Brain microvascular endothelial cell (primary cell): ENCODE measurements around the gene UAP1.

Source experiments
- DNase-seq: peaks from one replicate; pipeline ENCODE4 v3.0.0-alpha.2; 2020
- H3K27ac ChIP-seq: fragments of 250-450 bp; sonication (Bioruptor Pico); 2 replicates; pipeline ENCODE4 v1.5.1; 2020; ENCODE audit warnings: mild to moderate bottlenecking, moderate library complexity
- H3K27me3 ChIP-seq: fragments of 250-450 bp; sonication (Bioruptor Pico); replicated peaks from 2 replicates; pipeline ENCODE4 v1.5.1; 2020; ENCODE audit warnings: mild to moderate bottlenecking
- H3K36me3 ChIP-seq: fragments of 250-450 bp; sonication (Bioruptor Pico); replicated peaks from 2 replicates; pipeline ENCODE4 v1.5.1; 2020; ENCODE audit warnings: mild to moderate bottlenecking
- H3K4me3 ChIP-seq: 2 replicates; pipeline ENCODE4 v1.5.1; 2011; ENCODE audit warnings: low read depth, mild to moderate bottlenecking, control low read depth, low read length, moderate library complexity
- in situ Hi-C: cut with HindIII; loops from 2 replicates; pipeline ENCODE4 v1.10.0; 2017; ENCODE audit warnings: low sequenced_read_pairs, low pct_ligation_motif_present
- TF ChIP-seq, protein P1 (sequence below): IDR thresholded peaks from 2 replicates; pipeline ENCODE4 v1.5.1; 2011; ENCODE audit warnings: low read depth, mild to moderate bottlenecking, moderate library complexity, low read length, control low read depth, inconsistent platforms; ENCODE audit errors: missing control alignments

UAP1 gene

DNA sequence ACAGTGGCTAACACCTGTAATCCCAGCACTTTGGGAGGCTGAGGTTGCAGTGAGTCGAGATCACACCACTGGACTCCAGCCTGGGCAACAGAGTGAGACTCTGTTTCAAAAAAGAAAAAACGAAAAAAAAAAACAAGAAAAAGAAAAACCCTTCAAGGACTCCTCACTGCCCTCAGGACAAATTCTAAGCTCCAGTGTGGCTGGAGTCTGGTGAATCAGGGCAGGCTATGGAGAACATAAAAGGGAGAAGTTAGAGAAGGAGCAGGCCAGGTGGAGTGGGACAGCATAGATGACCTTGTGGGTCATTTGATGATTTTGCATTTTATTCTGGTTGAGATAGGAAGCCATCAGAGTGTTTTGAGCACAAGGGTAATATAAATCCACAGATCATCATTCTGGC lies 12.5 kb upstream of the UAP1 start:
- Histone ChIP-seq H3K27ac (no peak overlapping the region), H3K4me3 (no peak overlapping the region), H3K36me3 (no peaks in the 10 kb centered on the region), H3K27me3 (no peaks in the 10 kb centered on the region)
- DNase-seq = no peak
- in situ Hi-C loops = no loop called here
- TF ChIP-seq, protein P1, sequence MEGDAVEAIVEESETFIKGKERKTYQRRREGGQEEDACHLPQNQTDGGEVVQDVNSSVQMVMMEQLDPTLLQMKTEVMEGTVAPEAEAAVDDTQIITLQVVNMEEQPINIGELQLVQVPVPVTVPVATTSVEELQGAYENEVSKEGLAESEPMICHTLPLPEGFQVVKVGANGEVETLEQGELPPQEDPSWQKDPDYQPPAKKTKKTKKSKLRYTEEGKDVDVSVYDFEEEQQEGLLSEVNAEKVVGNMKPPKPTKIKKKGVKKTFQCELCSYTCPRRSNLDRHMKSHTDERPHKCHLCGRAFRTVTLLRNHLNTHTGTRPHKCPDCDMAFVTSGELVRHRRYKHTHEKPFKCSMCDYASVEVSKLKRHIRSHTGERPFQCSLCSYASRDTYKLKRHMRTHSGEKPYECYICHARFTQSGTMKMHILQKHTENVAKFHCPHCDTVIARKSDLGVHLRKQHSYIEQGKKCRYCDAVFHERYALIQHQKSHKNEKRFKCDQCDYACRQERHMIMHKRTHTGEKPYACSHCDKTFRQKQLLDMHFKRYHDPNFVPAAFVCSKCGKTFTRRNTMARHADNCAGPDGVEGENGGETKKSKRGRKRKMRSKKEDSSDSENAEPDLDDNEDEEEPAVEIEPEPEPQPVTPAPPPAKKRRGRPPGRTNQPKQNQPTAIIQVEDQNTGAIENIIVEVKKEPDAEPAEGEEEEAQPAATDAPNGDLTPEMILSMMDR = no peak

DNA sequence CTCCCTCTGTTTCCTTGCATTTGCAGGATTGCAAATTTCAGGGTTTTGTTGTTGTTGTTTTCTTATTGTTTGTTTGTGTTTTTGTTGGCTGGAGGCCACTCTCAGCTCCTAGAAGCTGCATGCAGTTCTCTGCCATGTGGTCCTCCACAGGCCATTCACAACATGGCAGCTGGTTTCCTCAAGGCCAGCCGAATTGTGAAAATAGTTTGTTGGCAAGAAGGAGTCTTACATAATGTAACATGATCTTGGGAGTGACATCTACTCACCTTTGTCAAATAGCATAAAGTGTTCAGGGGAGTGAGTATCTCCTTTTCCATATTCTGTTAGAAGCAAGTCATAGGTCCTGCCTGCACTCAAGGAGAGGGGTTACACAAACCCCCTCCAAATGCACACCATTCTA lies 10.6 kb upstream of the UAP1 start:
- in situ Hi-C loops = no loop called here
- no peaks in the 10 kb centered on the region for H3K36me3 ChIP-seq
- no peaks in the 10 kb centered on the region for H3K27me3 ChIP-seq
- TF ChIP-seq, protein P1 = no peak
- no peak for DNase-seq
- no peak overlapping the region for H3K4me3 ChIP-seq
- no peak overlapping the region for H3K27ac ChIP-seq

DNA sequence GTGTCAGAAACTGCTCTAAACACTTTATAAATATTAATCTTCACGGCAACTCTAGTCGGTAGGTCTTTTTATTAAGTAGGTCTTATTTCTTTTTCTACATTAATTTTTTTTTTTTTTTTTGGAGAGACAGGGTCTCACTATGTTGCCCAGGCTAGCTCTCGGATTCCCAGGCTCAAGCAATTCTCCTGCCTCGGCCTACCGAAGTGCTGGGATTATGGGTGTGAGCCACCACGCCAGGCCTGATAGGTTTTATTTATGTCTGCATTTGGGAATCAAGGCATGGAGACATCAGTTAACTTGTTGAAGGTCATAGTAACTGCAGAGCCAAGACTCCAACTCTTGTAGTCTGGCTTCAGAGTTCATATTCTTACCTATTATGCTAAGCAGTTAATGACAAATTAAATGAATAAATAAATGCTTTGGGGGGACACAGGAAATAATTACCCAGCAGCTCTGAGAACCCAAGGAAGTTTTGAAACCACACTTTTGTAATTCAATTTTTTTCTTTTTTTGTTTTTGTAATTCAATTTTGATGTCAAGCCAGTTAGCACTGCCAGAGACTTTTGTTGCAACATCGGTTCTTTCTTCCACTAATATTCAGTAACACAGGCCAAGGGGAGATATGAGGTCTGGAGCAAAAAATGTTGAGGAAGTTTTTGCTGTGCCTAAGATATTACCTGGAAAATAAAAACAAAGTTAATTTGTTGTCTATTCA lies 9.4 kb upstream of the UAP1 start:
- no peak overlapping the region for H3K4me3 ChIP-seq
- no peaks in the 10 kb centered on the region for H3K27me3 ChIP-seq
- in situ Hi-C loops = no loop called here
- DNase-seq = no peak
- H3K36me3 ChIP-seq = no peaks in the 10 kb centered on the region
- TF ChIP-seq, protein P1 = no peak
- H3K27ac ChIP-seq = no peak overlapping the region

DNA sequence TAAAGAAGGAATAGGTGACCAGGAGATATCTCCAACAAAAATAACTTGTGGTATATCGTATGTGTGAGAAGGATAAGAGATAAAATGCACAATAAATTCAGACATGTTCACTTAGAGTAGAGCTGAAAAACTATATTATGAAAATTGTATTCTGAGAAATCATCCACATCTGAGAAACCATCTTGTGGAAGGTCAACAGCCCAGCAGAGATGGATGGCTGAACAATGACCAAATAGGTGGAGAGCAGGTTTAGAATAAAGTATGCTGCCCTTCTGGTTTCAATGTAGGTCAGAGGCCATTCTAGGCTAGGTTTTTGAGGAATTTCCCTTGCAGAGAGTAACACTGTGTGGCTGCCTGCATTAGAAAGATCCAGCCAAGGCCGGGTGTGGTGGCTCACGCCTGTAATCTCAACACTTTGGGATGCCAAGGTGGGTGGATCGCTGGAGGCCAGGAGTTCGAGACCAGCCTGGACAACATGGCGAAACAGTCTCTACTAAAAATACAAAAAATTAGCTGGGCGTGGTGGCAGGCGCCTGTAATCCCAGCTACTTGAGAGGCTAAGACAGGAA lies 8.8 kb upstream of the UAP1 start:
- Histone ChIP-seq H3K36me3 (no peaks in the 10 kb centered on the region), H3K27me3 (no peaks in the 10 kb centered on the region), H3K4me3 (no peak overlapping the region), H3K27ac (no peak overlapping the region)
- DNase-seq = no peak
- in situ Hi-C loops = no loop called here
- TF ChIP-seq, protein P1 = no peak

DNA sequence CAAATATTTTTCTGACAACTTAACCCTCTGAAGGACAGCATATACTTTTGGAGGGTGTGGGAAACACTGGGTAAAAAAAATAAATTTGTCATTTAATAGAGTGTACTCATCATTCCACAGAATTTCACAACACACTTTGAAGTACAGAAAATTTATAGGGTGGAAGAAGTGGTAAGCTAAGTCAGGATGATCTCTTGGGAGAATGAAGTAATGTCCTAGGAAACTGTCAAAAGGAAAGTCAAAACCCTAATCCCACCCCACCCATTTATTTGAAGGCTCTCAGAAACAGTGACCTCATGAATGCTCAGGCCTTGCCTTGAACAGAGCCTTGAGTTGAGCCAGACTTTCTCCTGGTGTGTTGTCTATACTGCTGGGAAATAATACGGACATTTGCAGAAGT lies 7.3 kb upstream of the UAP1 start:
- DNase-seq = no peak
- no peak overlapping the region for H3K27ac ChIP-seq
- H3K4me3 ChIP-seq = no peak overlapping the region
- H3K27me3 ChIP-seq = no peaks in the 10 kb centered on the region
- TF ChIP-seq, protein P1 = no peak
- no peaks in the 10 kb centered on the region for H3K36me3 ChIP-seq
- in situ Hi-C loops = no loop called here

DNA sequence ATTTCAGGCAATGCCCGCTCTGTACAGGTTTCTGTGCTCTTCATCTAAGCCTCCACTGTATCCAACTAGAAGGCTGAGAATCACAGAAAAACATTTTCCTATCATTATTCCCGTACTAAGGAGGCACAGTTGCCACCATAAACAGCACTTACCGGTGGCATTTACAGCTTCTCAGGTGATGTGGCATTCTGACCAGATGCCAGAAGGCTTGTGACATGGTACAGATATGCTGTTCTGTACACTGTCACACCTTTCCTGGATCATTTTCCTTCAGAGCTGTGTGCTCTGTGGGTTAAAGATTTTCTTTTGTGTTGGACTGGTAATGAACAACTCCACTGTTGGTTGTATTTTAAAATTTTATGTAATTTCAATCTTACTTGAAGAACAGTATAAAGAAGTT lies 4.0 kb upstream of the UAP1 start:
- H3K27ac ChIP-seq = no peak overlapping the region
- TF ChIP-seq, protein P1 = no peak
- H3K36me3 ChIP-seq = no peaks in the 10 kb centered on the region
- no peak for DNase-seq
- no peak overlapping the region for H3K4me3 ChIP-seq
- no peaks in the 10 kb centered on the region for H3K27me3 ChIP-seq
- in situ Hi-C loops = no loop called here
